PC-9 (cell line): Measurements from ENCODE around the gene IL34. TPM values are rescaled to one million over a fixed set of nuclear protein-coding genes. Genes with fewer than 3 reads are reported as not detected.

Experiments used
- BruUV-seq: library from RNA; stranded (reverse); fragments of 400-500 nt; replicated peaks from 2 replicates; lab custom pipeline; 2021; lab: Mats Ljungman, UMichigan
- CTCF ChIA-PET: fragments of 300-600 bp; sonication (Branson Sonifier 250); formaldehyde crosslinking; loops from one replicate; lab custom pipeline; 2022; ENCODE audit warnings: antibody characterized with exemption; lab: Charles Lee
- POLR2A ChIA-PET: fragments of 300-600 bp; sonication (Branson Sonifier 250); formaldehyde crosslinking; loops from one replicate; lab custom pipeline; 2022; ENCODE audit warnings: antibody characterized with exemption; ENCODE audit not compliant: unreplicated experiment; lab: Charles Lee
- DNase-seq, 2 experiments: peaks; one replicate each; pipeline versions ENCODE4 v3.0.0 to v3.0.0-alpha.2; 2015 to 2022; ENCODE audit warnings: mixed read lengths in 1 of 2
- H2AFZ ChIP-seq: fragments of 200-600 bp; sonication (generic); 2 replicates; pipeline ENCODE4 v1.8.1; 2017; ENCODE audit warnings: antibody characterized with exemption
- H3F3A ChIP-seq: fragments of 200-600 bp; sonication (generic); 2 replicates; pipeline ENCODE4 v1.8.1; 2017; ENCODE audit warnings: antibody characterized with exemption, mild to moderate bottlenecking, low read depth; ENCODE audit not compliant: insufficient read depth
- H3K27ac ChIP-seq: fragments of 200-600 bp; sonication (generic); 2 replicates; pipeline ENCODE4 v1.6.1; 2016; ENCODE audit warnings: mixed run types
- H3K27me3 ChIP-seq: fragments of 200-600 bp; sonication (generic); 2 replicates; pipeline ENCODE4 v1.6.1; 2016; ENCODE audit warnings: low read depth, mixed run types; ENCODE audit not compliant: insufficient read depth
- H3K36me3 ChIP-seq: fragments of 200-600 bp; sonication (generic); 2 replicates; pipeline ENCODE4 v1.6.1; 2016; ENCODE audit warnings: low read depth, mixed run types
- H3K4me1 ChIP-seq: fragments of 200-600 bp; sonication (generic); replicated peaks from 2 replicates; pipeline ENCODE4 v1.6.1; 2016; ENCODE audit warnings: mixed run types; ENCODE audit not compliant: insufficient read depth
- H3K4me2 ChIP-seq: fragments of 200-600 bp; sonication (generic); 2 replicates; pipeline ENCODE4 v1.6.1; 2017; ENCODE audit warnings: mixed run types
- H3K4me3 ChIP-seq: fragments of 200-600 bp; sonication (generic); 2 replicates; pipeline ENCODE4 v1.6.1; 2016; ENCODE audit warnings: mixed run types
- H3K79me2 ChIP-seq: fragments of 200-600 bp; sonication (generic); 2 replicates; pipeline ENCODE4 v1.6.1; 2017; ENCODE audit warnings: low read depth, mixed run types
- H3K9me2 ChIP-seq: fragments of 200-600 bp; sonication (generic); 2 replicates; pipeline ENCODE4 v1.8.1; 2017; ENCODE audit warnings: mild to moderate bottlenecking; ENCODE audit not compliant: insufficient read depth
- H3K9me3 ChIP-seq: fragments of 200-600 bp; sonication (generic); 2 replicates; pipeline ENCODE4 v1.8.1; 2016; ENCODE audit warnings: low read depth; ENCODE audit not compliant: insufficient read depth
- H4K20me1 ChIP-seq: fragments of 200-600 bp; sonication (generic); 2 replicates; pipeline ENCODE4 v1.8.1; 2017; ENCODE audit not compliant: insufficient read depth
- EZH2 ChIP-seq: fragments of 200-600 bp; sonication (generic); IDR thresholded peaks from 2 replicates; pipeline ENCODE4 v1.8.0; 2017; ENCODE audit warnings: antibody characterized with exemption, low read depth
- intact Hi-C: fragments of 100-400 bp; cut with micrococcal nuclease; formaldehyde crosslinking; loops from one replicate; pipeline ENCODE4 v1.10.0; 2022; ENCODE audit not compliant: unreplicated experiment
- total RNA-seq: library from RNA; stranded (reverse); gene quantifications from 2 replicates; pipeline ENCODE4 v1.2.3, GENCODE V29; 2021
- TF ChIP-seq, protein P1 (sequence below): fragments of 200-600 bp; sonication (generic); conservative IDR thresholded peaks from 2 replicates; pipeline ENCODE4 v1.6.1; 2017; ENCODE audit warnings: mixed run types, antibody characterized with exemption, mild to moderate bottlenecking, moderate library complexity

IL34 gene
- total RNA-seq, 1 experiment from 2014 or later = not detected

DNA sequence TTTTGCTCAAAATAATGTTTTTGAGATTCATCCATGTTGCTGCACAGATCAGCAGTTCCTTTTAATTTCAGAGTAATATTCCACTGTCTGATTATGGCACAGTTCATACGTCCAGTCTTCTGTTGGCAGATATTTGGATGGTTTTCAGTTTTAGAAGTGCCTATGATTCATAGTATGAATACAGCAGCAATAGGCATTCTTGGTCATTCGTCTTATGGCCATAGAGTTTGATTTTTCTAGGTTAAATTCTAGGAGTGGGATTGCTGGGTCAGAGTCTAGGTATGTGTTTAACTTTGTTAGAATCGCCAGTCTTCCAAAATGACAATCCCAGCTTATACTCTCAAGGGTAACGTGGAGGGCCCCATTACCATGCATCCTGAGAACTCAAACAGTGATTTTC lies 11.5 kb upstream of the IL34 start:
- Histone ChIP-seq H3K9me3 (peaks cover 8% of the 10 kb centered on the region), H3K4me3 (no peak overlapping the region), H4K20me1 (no peaks in the 10 kb centered on the region), H3K27ac (no peak overlapping the region), H3K4me1 (no peaks in the 10 kb centered on the region), H3K27me3 (no peaks in the 10 kb centered on the region), H3K9me2 (no peaks in the 10 kb centered on the region), H3F3A (no peaks in the 10 kb centered on the region), H3K36me3 (no peaks in the 10 kb centered on the region), H3K4me2 (no peak overlapping the region), H3K79me2 (no peaks in the 10 kb centered on the region), H2AFZ (no peak overlapping the region)
- POLR2A ChIA-PET = no interaction called here
- no peak for TF ChIP-seq EZH2
- TF ChIP-seq, protein P1, sequence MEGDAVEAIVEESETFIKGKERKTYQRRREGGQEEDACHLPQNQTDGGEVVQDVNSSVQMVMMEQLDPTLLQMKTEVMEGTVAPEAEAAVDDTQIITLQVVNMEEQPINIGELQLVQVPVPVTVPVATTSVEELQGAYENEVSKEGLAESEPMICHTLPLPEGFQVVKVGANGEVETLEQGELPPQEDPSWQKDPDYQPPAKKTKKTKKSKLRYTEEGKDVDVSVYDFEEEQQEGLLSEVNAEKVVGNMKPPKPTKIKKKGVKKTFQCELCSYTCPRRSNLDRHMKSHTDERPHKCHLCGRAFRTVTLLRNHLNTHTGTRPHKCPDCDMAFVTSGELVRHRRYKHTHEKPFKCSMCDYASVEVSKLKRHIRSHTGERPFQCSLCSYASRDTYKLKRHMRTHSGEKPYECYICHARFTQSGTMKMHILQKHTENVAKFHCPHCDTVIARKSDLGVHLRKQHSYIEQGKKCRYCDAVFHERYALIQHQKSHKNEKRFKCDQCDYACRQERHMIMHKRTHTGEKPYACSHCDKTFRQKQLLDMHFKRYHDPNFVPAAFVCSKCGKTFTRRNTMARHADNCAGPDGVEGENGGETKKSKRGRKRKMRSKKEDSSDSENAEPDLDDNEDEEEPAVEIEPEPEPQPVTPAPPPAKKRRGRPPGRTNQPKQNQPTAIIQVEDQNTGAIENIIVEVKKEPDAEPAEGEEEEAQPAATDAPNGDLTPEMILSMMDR = no peak
- BruUV-seq = no TSS peak
- no peak for DNase-seq
- CTCF ChIA-PET = interaction anchor here (0.6 kb wide), 1 partner anchor 731 kb away, joined by 9 read pairs; no protein-coding TSS in a partner anchor
- intact Hi-C loops = no loop called here

DNA sequence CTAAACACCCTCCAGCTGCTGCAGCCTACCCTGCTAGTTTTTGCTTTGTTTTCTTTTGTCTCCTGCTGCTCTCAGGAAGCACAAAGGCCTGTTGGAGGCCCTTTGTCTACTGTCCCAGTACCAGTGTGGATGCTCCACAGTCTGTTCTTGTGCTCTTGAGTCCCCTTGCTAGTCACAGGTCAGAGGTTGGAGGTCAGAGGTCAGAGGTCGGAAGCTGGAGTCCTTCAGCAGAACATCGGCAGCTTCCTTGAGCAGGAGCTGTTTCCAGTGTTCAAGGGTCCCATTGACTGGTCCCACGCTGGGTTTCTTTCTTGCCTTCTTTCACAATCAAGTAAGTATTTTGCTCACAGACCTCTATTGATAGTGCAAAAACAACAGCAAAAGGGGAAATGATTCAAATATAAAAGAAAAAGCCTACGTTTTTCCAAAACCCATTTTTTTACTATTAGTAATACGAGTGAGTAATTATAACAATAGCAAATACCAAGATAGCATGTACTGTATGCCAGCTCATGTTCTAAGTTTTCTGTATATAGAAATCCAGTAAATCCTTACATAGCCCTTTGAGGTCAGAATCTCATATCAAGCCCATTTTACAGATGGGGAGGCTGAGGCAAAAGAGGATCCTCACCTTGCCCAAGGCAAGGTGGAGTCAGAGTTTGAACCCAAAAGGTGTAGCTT lies 10.9 kb upstream of the IL34 start:
- TF ChIP-seq EZH2 = no peak
- H3F3A ChIP-seq = no peaks in the 10 kb centered on the region
- H4K20me1 ChIP-seq = no peaks in the 10 kb centered on the region
- H2AFZ ChIP-seq = no peak overlapping the region
- ChIA-PET POLR2A (no interaction called here), CTCF (interaction anchor here (0.6 kb wide), 1 partner anchor 730 kb away, joined by 9 read pairs; no protein-coding TSS in a partner anchor)
- H3K27me3 ChIP-seq = no peaks in the 10 kb centered on the region
- H3K4me2 ChIP-seq = no peak overlapping the region
- H3K9me2 ChIP-seq = no peaks in the 10 kb centered on the region
- H3K9me3 ChIP-seq = peaks cover 7% of the 10 kb centered on the region
- H3K79me2 ChIP-seq = no peaks in the 10 kb centered on the region
- no peak overlapping the region for H3K27ac ChIP-seq
- no peak overlapping the region for H3K4me3 ChIP-seq
- no TSS peak for BruUV-seq
- DNase-seq = no peak
- intact Hi-C loops = no loop called here
- no peaks in the 10 kb centered on the region for H3K4me1 ChIP-seq
- no peaks in the 10 kb centered on the region for H3K36me3 ChIP-seq

DNA sequence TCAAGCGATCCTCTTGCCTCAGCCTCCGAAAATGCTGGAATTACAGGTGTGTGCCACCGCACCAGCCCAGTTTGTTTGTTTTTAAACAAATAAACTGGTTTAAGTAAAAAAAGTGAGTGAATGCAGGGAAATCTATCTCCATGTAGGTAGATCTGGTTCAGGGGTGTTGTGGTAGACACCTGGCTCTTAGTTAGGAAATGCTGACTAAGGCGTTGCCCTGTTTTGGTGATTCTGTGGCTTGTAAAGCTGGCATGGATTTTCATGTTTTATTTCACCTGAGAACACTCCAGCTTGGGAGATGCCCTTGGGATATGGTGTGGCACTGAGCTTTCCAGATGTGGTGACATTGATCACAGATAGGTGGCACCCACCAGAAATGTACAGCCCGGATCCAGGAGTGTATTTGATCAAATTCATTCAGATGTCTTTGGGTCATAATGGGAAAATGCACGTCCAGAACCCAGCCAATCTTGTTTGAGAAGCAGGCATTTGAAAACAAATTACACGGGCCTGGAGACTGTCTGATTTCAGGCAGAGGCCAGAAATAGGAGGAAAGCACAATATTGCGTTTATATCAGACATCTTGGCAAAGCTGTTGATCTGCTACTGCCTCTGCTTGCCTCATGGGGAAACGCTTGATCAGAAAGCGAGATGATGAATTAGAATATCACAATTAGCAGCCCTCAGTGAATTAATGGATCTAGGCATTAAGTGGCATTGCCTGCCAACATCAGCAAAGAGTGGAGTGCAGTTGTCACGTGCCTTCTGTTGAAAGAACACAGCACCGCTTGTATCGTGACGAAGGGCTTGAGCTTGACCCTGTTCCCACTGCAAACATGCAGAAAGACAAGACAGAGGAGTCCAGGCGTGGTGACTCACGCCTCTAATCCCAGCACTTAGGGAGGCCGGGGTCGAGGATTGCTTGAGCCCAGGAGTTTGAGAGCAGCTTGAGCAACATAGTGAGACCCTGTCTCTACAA lies 7.3 kb upstream of the IL34 start:
- ChIA-PET CTCF (no interaction called here), POLR2A (no interaction called here)
- no peaks in the 10 kb centered on the region for H3K79me2 ChIP-seq
- TF ChIP-seq, protein P1 = no peak
- no peak for TF ChIP-seq EZH2
- no peak overlapping the region for H3K4me3 ChIP-seq
- H3K27me3 ChIP-seq = no peaks in the 10 kb centered on the region
- no peak for DNase-seq
- no TSS peak for BruUV-seq
- no peaks in the 10 kb centered on the region for H3K36me3 ChIP-seq
- no peaks in the 10 kb centered on the region for H3K9me2 ChIP-seq
- H3K4me2 ChIP-seq = no peak overlapping the region
- H3F3A ChIP-seq = peaks cover 2% of the 10 kb centered on the region; the same call in 1 of the 2 replicates
- no peaks in the 10 kb centered on the region for H3K4me1 ChIP-seq
- no peaks in the 10 kb centered on the region for H4K20me1 ChIP-seq
- intact Hi-C loops = no loop called here
- no peaks in the 10 kb centered on the region for H3K9me3 ChIP-seq
- no peak overlapping the region for H2AFZ ChIP-seq
- no peak overlapping the region for H3K27ac ChIP-seq
